CD4-positive, alpha-beta memory T cell (primary cell): Measurements from ENCODE around the gene SLC51B. TPM values are rescaled to one million over a fixed set of nuclear protein-coding genes. Genes with fewer than 3 reads are reported as not detected.
"Not testable (repeated sequence)": the region's sequence is repeated elsewhere in the genome, so short reads cannot be mapped to it uniquely, and the experiment has no call there.

Experiments
- CTCF ChIA-PET: fragments of 350-600 bp; sonication (Branson Sonifier 250); formaldehyde crosslinking; loops from one replicate; lab custom pipeline; 2021; ENCODE audit warnings: inconsistent platforms; ENCODE audit not compliant: partially characterized antibody; lab: Charles Lee
- POLR2A ChIA-PET: fragments of 350-600 bp; sonication (Branson Sonifier 250); formaldehyde crosslinking; loops from one replicate; lab custom pipeline; 2021; ENCODE audit not compliant: partially characterized antibody; lab: Charles Lee
- DNase-seq, 5 donors: peaks; one replicate each; pipeline versions ENCODE4 v3.0.0 to v3.0.0-alpha.2; 2020 to 2022; ENCODE audit warnings: mixed read lengths in 1 of 5
- H3K27ac ChIP-seq: one replicate; pipeline ENCODE4 v1.7.0; 2013; ENCODE audit warnings: low read depth, low read length
- H3K27me3 ChIP-seq: 2 replicates; pipeline ENCODE4 v1.7.0; 2013; ENCODE audit warnings: mild to moderate bottlenecking, low read length, moderate library complexity; ENCODE audit not compliant: insufficient read depth
- H3K36me3 ChIP-seq: 2 replicates; pipeline ENCODE4 v1.7.0; 2013; ENCODE audit warnings: mild to moderate bottlenecking, low read length, moderate library complexity; ENCODE audit not compliant: insufficient read depth
- H3K4me1 ChIP-seq: 2 replicates; pipeline ENCODE4 v1.7.0; 2013; ENCODE audit warnings: mild to moderate bottlenecking, low read length, moderate library complexity; ENCODE audit not compliant: insufficient read depth
- H3K4me3 ChIP-seq, 2 donors: one replicate each; pipeline ENCODE4 v1.7.0; 2013; ENCODE audit warnings: low read length in 2 of 2, mild to moderate bottlenecking in 1 of 2
- H3K9me3 ChIP-seq, 2 donors: one replicate each; pipeline ENCODE4 v1.7.0; 2013; ENCODE audit warnings: low read length in 2 of 2, control low read depth in 1 of 2; ENCODE audit not compliant: control insufficient read depth in 1 of 2
- H3K27ac Mint-ChIP-seq, 7 donors: one replicate each; pipeline ENCODE4 v1.8.0; 2020 to 2021; ENCODE audit warnings: mixed read lengths in 7 of 7, mild to moderate bottlenecking in 6 of 7, inconsistent platforms in 3 of 7, moderate library complexity in 3 of 7
- H3K27me3 Mint-ChIP-seq, 2 donors: one replicate each; pipeline ENCODE4 v1.8.0; 2020 to 2021; ENCODE audit warnings: mixed read lengths in 2 of 2
- H3K36me3 Mint-ChIP-seq, 2 donors: one replicate each; pipeline ENCODE4 v1.8.0; 2020 to 2021; ENCODE audit warnings: mixed read lengths in 2 of 2, inconsistent platforms in 1 of 2, mild to moderate bottlenecking in 1 of 2
- H3K4me1 Mint-ChIP-seq, 4 donors: one replicate each; pipeline ENCODE4 v1.8.0; 2020 to 2021; ENCODE audit warnings: mixed read lengths in 4 of 4, mild to moderate bottlenecking in 1 of 4
- H3K4me3 Mint-ChIP-seq, 8 donors: one replicate each; pipeline ENCODE4 v1.8.0; 2020 to 2021; ENCODE audit warnings: mixed read lengths in 8 of 8, mild to moderate bottlenecking in 7 of 8, moderate library complexity in 6 of 8, inconsistent platforms in 3 of 8
- H3K9me3 Mint-ChIP-seq, 8 donors: one replicate each; pipeline ENCODE4 v1.8.0; 2020 to 2021; ENCODE audit warnings: mixed read lengths in 8 of 8, mild to moderate bottlenecking in 5 of 8, inconsistent platforms in 3 of 8, moderate library complexity in 1 of 8
- intact Hi-C: fragments of 100-400 bp; cut with micrococcal nuclease; formaldehyde crosslinking; loops from one replicate; pipeline ENCODE4 v1.15.1; 2023
- polyA plus RNA-seq, 2 donors: library from polyadenylated mRNA; unstranded; fragments of 300-500 nt; fragmentation: Illumina TruSeq; gene quantifications; one replicate each; pipeline ENCODE4 v1.2.3, GENCODE V29; 2021
- total RNA-seq, 2 experiments: library from RNA; stranded (reverse); gene quantifications; one replicate each; pipeline ENCODE4 v1.2.3, GENCODE V29; 2021

SLC51B gene
- total RNA-seq (not detected), polyA plus RNA-seq (not detected)

DNA sequence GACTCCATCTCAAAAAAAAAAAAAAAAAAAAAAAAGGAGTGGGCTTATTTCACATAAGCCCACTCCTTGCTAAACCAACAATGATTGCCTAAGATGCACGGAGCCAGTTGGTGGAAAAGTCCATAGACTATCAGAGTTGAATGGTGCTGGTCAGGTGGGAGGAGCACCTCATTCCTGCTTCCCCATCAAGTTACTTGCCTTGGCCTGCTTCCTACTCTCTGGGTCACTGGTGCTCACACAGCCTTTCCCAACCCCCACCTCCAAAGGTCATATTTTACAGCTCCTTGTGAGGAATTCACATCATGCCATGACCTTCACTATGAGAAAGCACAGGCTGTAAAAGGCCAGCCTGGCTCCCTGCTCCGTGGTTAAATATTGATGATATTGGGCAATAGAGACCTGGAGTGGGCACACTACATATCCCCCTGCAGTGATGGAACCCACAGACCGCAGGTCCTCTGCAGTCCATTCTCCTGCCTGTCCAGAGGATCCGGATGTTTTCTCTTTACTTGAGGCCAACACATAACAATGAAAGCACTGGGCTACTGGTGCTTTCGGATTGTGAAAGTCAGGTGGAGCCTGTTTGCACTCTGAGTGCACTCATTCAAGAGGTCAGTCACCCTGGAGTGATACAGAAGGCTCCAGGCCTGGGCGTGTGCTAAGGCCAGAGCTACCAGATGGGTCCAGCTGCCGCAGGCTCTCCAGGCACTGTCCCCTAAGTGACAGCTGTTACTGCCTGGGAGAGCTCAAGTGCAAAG, at the start of gene SLC51B:
Gene SLC51B (plus strand): TSS at position 664 of the 758 bp plus-strand sequence. CDS start 4,618 bp downstream, outside the sequence.
- POLR2A ChIA-PET: no interaction called here
- Mint-ChIP-seq H3K36me3 (no peaks in the 10 kb centered on the region), H3K4me3 (no peak within 1 kb of the TSS), H3K9me3 (no peaks in the 10 kb centered on the region), H3K4me1 (peaks cover 1 to 10% (median 6%) of the 10 kb centered on the region in 4 donors), H3K27ac (no peak within 1 kb of the TSS), H3K27me3 (peaks cover 5 to 8% of the 10 kb centered on the region in 2 donors)
- Histone ChIP-seq H3K4me1 (peaks cover 10% of the 10 kb centered on the region), H3K36me3 (no peaks in the 10 kb centered on the region), H3K4me3 (no peak within 1 kb of the TSS), H3K27ac (no peak within 1 kb of the TSS), H3K27me3 (no peaks in the 10 kb centered on the region), H3K9me3 (no peaks in the 10 kb centered on the region)
- intact Hi-C loops: no loop called here
- DNase-seq: no peak
- CTCF ChIA-PET: interaction anchor here (0.7 kb wide), 1 partner anchor 991 kb away, joined by 5 read pairs; no protein-coding TSS in a partner anchor

DNA sequence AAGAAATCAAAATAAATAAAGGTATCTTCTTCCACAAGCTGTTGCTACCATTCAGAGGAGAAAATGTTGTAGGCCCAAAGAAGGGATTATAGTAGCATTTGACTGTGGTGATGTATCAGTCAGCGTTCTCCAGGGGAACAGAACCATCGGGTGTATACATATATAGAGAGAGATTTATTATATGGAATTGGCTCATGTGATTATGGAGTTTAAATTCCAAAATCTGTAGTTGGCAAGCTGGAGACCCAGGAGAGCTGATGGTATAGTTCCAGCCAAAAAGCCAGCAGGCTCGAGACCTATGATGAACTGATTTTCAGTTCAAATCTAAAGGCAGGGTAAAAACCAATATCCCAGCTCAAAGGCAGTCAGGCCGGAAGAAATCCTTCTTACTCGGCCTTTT, 48.1 kb upstream of the SLC51B start:
- Histone ChIP-seq H3K4me1 (no peaks in the 10 kb centered on the region), H3K27me3 (no peaks in the 10 kb centered on the region), H3K27ac (no peak overlapping the region), H3K36me3 (no peaks in the 10 kb centered on the region), H3K9me3 (no peaks in the 10 kb centered on the region), H3K4me3 (no peak overlapping the region)
- no peak overlapping the region for H3K27ac Mint-ChIP-seq
- H3K4me1 Mint-ChIP-seq: peaks cover 0 to 5% (median 4%) of the 10 kb centered on the region in 4 donors
- no peak overlapping the region for H3K4me3 Mint-ChIP-seq
- intact Hi-C loops: no loop called here
- ChIA-PET POLR2A (no interaction called here), CTCF (interaction anchor here (1.5 kb wide), 1 partner anchor 12 kb away, joined by 3 read pairs; no protein-coding TSS in a partner anchor)
- H3K36me3 Mint-ChIP-seq: peaks cover 3 to 7% of the 10 kb centered on the region in 2 donors
- no peak for DNase-seq
- no peaks in the 10 kb centered on the region for H3K27me3 Mint-ChIP-seq
- H3K9me3 Mint-ChIP-seq: no peaks in the 10 kb centered on the region

DNA sequence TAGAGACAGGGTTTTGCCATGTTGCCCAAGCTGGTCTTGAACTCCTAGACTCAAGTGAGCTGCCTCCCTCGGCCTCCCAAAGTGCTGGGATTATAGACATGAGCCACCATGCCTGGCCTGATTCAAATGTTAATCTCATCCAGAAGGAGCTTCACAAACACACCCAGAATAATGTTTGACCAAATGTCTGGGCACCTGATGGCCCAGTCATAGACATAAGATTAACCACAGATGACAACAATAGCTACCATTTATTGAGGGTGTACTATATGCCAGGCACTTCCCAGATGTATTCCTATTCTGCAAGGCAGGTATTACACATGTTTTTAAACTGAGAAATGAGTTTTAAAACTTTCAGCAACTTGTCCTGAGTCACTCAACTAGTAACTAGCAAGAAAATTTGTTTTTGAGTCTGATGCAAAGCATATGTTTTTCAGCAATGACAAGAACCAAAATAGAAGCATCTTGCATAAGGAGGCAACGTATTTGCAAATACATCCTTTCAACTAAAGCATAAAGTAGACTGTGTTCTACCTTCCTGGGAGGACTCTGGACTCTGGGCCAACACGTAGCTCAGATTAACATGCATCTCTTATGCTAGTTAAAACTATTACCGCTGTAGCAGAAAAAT, 47.3 kb upstream of the SLC51B start:
- Mint-ChIP-seq H3K9me3 (no peaks in the 10 kb centered on the region), H3K27me3 (no peaks in the 10 kb centered on the region), H3K4me1 (peaks cover 0 to 4% (median 4%) of the 10 kb centered on the region in 4 donors), H3K4me3 (no peak overlapping the region), H3K27ac (peak overlapping the region in 1 of 7 donors; percentile 12), H3K36me3 (peaks cover 3 to 7% of the 10 kb centered on the region in 2 donors)
- no peaks in the 10 kb centered on the region for H3K9me3 ChIP-seq
- intact Hi-C loops: no loop called here
- POLR2A ChIA-PET: no interaction called here
- H3K27me3 ChIP-seq: no peaks in the 10 kb centered on the region
- no peak overlapping the region for H3K4me3 ChIP-seq
- no peak overlapping the region for H3K27ac ChIP-seq
- H3K36me3 ChIP-seq: no peaks in the 10 kb centered on the region
- CTCF ChIA-PET: no interaction called here
- H3K4me1 ChIP-seq: no peaks in the 10 kb centered on the region
- no peak for DNase-seq

DNA sequence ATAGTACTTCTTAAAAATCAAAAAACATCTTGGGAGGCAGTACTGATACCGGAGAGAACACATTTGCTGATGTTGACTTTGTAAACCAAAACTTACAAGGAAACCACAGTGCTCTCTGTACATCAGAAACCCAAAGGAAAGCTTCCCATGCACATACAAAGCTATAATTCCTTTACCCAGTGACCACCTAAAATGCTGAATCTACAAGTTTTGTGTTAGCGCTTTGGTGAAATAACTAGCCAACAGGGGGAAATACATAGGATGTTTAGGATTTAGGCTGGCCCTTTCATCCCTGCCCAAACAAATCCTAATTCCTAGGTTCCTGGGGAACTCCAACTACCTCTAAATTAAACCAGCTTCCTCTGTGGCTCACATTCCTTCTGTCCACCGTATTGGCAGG, 40.2 kb upstream of the SLC51B start:
- H3K4me1 Mint-ChIP-seq: peaks cover 0 to 2% (median under 1%) of the 10 kb centered on the region in 4 donors
- H3K27ac Mint-ChIP-seq: peak overlapping the region in 3 of 7 donors; percentile 16 to 34 (median 18)
- H3K27me3 Mint-ChIP-seq: no peaks in the 10 kb centered on the region
- no peaks in the 10 kb centered on the region for H3K4me1 ChIP-seq
- CTCF ChIA-PET: no interaction called here
- H3K27ac ChIP-seq: no peak overlapping the region
- no peaks in the 10 kb centered on the region for H3K27me3 ChIP-seq
- peaks cover 7 to 25% of the 10 kb centered on the region in 2 donors for H3K36me3 Mint-ChIP-seq
- H3K9me3 ChIP-seq: no peaks in the 10 kb centered on the region
- intact Hi-C loops: no loop called here
- H3K4me3 ChIP-seq: no peak overlapping the region
- no peak overlapping the region for H3K4me3 Mint-ChIP-seq
- POLR2A ChIA-PET: no interaction called here
- H3K9me3 Mint-ChIP-seq: no peaks in the 10 kb centered on the region
- H3K36me3 ChIP-seq: no peaks in the 10 kb centered on the region
- no peak for DNase-seq

DNA sequence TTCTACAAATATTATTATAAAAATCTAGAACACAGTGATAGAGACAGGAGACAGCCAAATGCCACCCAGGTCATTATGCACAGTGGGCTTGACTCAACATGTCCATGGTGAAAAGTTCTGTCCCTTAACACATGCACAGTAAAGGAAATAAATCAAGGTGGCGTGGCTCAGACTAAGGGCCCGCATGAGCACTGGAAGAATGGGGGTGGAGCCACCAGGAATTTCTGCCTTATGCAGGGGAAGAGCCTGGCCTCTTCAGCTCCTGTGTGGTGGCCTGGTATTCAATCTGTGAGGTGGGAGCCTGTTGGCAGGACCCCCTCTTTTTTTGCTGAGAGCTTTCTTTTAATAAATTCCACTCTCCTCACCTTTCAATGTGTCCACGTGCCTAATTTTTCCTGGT, 38.3 kb upstream of the SLC51B start:
- Histone ChIP-seq H3K27me3 (no peaks in the 10 kb centered on the region), H3K27ac (no peak overlapping the region), H3K4me1 (no peaks in the 10 kb centered on the region), H3K4me3 (no peak overlapping the region), H3K9me3 (no peaks in the 10 kb centered on the region), H3K36me3 (no peaks in the 10 kb centered on the region)
- Mint-ChIP-seq H3K4me3 (no peak overlapping the region), H3K4me1 (peaks cover 0 to 3% (median under 1%) of the 10 kb centered on the region in 4 donors), H3K36me3 (peaks cover 0 to 23% of the 10 kb centered on the region in 2 donors), H3K27ac (no peak overlapping the region), H3K27me3 (no peaks in the 10 kb centered on the region), H3K9me3 (no peaks in the 10 kb centered on the region)
- intact Hi-C loops: no loop called here
- CTCF ChIA-PET: no interaction called here
- POLR2A ChIA-PET: no interaction called here
- DNase-seq: no peak

DNA sequence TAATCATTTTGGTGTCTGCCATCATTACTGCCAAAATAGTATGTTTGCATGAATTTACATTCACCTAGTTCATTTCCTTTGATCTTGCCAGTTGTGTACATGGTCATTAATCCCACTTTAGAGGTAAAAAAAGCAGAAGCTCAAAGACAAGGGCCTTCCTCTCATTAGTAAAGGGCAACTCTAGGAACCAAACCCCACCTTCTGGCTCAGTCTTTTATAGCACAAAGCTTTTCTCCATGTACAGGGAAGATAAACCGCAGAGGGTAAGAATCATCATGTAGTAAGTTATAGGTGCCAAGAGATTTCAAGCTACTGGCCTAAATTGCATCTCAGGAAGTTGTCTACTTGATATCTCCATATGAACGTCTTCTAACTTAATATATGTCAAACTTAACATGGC, 36.2 kb upstream of the SLC51B start:
- CTCF ChIA-PET: interaction anchor here (1.7 kb wide), 1 partner anchor 276 kb away, joined by 5 read pairs; no protein-coding TSS in a partner anchor
- Mint-ChIP-seq H3K27me3 (no peaks in the 10 kb centered on the region), H3K9me3 (peaks cover 0 to 7% (median 5%) of the 10 kb centered on the region in 8 donors), H3K4me1 (peaks cover 0 to 3% (median under 1%) of the 10 kb centered on the region in 4 donors), H3K36me3 (peaks cover 15 to 37% of the 10 kb centered on the region in 2 donors), H3K4me3 (no peak overlapping the region), H3K27ac (peak overlapping the region in 3 of 7 donors; percentile 1 to 11 (median 8))
- H3K4me1 ChIP-seq: no peaks in the 10 kb centered on the region
- intact Hi-C loops: no loop called here
- POLR2A ChIA-PET: no interaction called here
- H3K9me3 ChIP-seq: peaks cover 0 to 6% of the 10 kb centered on the region in 2 donors
- no peaks in the 10 kb centered on the region for H3K36me3 ChIP-seq
- no peaks in the 10 kb centered on the region for H3K27me3 ChIP-seq
- H3K27ac ChIP-seq: no peak overlapping the region
- no peak for DNase-seq
- no peak overlapping the region for H3K4me3 ChIP-seq

DNA sequence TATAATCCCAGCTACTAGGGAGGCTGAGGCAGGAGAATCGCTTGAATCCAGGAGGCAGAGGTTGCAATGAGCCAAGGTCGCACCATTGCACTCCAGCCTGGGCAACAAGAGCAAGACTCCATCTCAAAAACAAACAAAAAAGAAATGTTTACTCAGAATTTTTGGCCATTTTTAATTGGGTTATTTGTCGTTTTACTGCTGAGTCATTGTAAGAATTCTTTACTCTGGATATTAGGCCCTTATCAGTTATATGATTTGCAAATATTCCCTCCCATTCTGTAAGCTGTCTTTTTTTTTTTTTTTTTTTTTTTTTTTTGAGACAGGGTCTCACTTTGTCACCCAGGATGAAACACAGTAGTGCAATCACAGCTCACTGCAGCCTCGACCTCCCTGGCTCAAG, 34.0 kb upstream of the SLC51B start:
- H3K9me3 ChIP-seq, H3K9me3 Mint-ChIP-seq, H3K27me3 Mint-ChIP-seq, H3K4me1 ChIP-seq, H3K27me3 ChIP-seq, H3K4me3 Mint-ChIP-seq, DNase-seq, H3K27ac ChIP-seq, intact Hi-C loops, H3K4me3 ChIP-seq, POLR2A ChIA-PET, H3K4me1 Mint-ChIP-seq, CTCF ChIA-PET: not testable (repeated sequence)
- H3K27ac Mint-ChIP-seq: peak overlapping the region in 1 of 7 donors; percentile 19
- peaks cover 29 to 37% of the 10 kb centered on the region in 2 donors for H3K36me3 Mint-ChIP-seq
- H3K36me3 ChIP-seq: peaks cover 13% of the 10 kb centered on the region
